Activated B cell treated with CpG ODN at 0.5 μM for 24 hours (primary cell): Measurements from ENCODE around the gene VAV2. TPM values are rescaled to one million over a fixed set of nuclear protein-coding genes. Genes with fewer than 3 reads are reported as not detected.

Experiments
- ATAC-seq: fragments of 200-7000 bp; cut with Tn5 transposase; one replicate; pipeline ENCODE4 v1.10.0; 2021; ENCODE audit warnings: low read depth, mild to moderate bottlenecking, moderate library complexity
- CTCF ChIA-PET: fragments of 350-600 bp; sonication (Branson Sonifier 250); formaldehyde crosslinking; loops from one replicate; lab custom pipeline; 2021; ENCODE audit warnings: antibody characterized with exemption; lab: Charles Lee
- POLR2A ChIA-PET: fragments of 350-600 bp; sonication (Branson Sonifier 250); formaldehyde crosslinking; loops from one replicate; lab custom pipeline; 2021; ENCODE audit warnings: antibody characterized with exemption; lab: Charles Lee
- DNase-seq: peaks from one replicate; pipeline ENCODE4 v3.0.0; 2022
- H3K27ac Mint-ChIP-seq: one replicate; pipeline ENCODE4 v1.8.0; 2020; ENCODE audit warnings: mixed read lengths
- H3K27me3 Mint-ChIP-seq: one replicate; pipeline ENCODE4 v1.8.0; 2021; ENCODE audit warnings: mixed read lengths
- H3K36me3 Mint-ChIP-seq: one replicate; pipeline ENCODE4 v1.8.0; 2021; ENCODE audit warnings: low read depth, mixed read lengths
- H3K4me1 Mint-ChIP-seq: one replicate; pipeline ENCODE4 v1.8.0; 2021; ENCODE audit warnings: mixed read lengths
- H3K4me3 Mint-ChIP-seq: one replicate; pipeline ENCODE4 v1.8.0; 2020; ENCODE audit warnings: mild to moderate bottlenecking, mixed read lengths
- H3K9me3 Mint-ChIP-seq: one replicate; pipeline ENCODE4 v1.8.0; 2020; ENCODE audit warnings: mixed read lengths
- intact Hi-C: fragments of 100-400 bp; cut with micrococcal nuclease; formaldehyde crosslinking; loops from one replicate; pipeline ENCODE4 v1.15.1; 2024
- total RNA-seq: library from RNA; stranded (reverse); gene quantifications from 2 replicates; pipeline ENCODE4 v1.2.3, GENCODE V29; 2022
- TF ChIP-seq, protein P1 (sequence below): fragments of 200-600 bp; IDR thresholded peaks from one replicate; pipeline ENCODE4 v1.8.0; 2022; ENCODE audit warnings: antibody characterized with exemption, mild to moderate bottlenecking

Gene VAV2
- total RNA-seq, 1 donor from 2014 or later, result 99.6 TPM

DNA sequence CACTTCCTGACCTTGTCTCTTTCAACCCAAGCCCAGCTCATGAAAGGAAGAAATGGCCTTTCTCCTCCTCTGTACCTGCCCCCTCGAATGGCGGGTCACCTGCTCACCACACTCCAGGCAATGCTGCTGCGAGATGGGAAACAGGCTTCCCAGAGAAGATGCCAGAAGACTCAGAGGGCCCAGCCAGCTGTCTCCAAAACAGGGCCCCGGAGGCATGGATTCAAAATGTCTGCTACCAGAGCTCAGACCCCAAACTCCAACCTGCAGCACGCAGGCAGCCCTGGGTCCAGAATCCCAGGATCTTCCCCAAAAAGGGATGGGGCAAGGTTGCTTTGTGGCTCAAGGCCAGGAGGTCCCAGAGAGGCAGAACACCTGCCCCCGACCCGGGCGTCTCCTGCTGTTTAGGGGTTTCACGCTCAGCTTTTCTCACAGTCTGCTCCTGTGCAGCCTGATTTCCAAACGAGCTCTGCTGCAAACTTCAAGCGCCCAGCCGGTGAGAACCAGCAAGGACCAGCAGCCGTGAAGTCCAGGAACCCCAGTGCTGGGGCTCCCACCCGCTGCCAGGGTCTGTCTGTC lies 42.5 kb downstream of the VAV2 start:
- peaks cover 13% of the 10 kb centered on the region for H3K36me3 Mint-ChIP-seq
- no peak overlapping the region for H3K4me3 Mint-ChIP-seq
- peaks cover 75% of the 10 kb centered on the region for H3K4me1 Mint-ChIP-seq
- no peak for ATAC-seq
- TF ChIP-seq, protein P1, sequence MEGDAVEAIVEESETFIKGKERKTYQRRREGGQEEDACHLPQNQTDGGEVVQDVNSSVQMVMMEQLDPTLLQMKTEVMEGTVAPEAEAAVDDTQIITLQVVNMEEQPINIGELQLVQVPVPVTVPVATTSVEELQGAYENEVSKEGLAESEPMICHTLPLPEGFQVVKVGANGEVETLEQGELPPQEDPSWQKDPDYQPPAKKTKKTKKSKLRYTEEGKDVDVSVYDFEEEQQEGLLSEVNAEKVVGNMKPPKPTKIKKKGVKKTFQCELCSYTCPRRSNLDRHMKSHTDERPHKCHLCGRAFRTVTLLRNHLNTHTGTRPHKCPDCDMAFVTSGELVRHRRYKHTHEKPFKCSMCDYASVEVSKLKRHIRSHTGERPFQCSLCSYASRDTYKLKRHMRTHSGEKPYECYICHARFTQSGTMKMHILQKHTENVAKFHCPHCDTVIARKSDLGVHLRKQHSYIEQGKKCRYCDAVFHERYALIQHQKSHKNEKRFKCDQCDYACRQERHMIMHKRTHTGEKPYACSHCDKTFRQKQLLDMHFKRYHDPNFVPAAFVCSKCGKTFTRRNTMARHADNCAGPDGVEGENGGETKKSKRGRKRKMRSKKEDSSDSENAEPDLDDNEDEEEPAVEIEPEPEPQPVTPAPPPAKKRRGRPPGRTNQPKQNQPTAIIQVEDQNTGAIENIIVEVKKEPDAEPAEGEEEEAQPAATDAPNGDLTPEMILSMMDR, result no peak
- no peak for DNase-seq
- H3K9me3 Mint-ChIP-seq, result no peaks in the 10 kb centered on the region
- no peak overlapping the region for H3K27ac Mint-ChIP-seq
- no peaks in the 10 kb centered on the region for H3K27me3 Mint-ChIP-seq
- ChIA-PET CTCF (interaction anchor here (1.2 kb wide), 1 partner anchor 44 kb away, joined by 5 read pairs; no protein-coding TSS in a partner anchor), POLR2A (interaction anchor here (0.6 kb wide), 1 partner anchor 47 kb away, joined by 14 read pairs; no protein-coding TSS in a partner anchor)
- intact Hi-C loops, result loop anchor here (10.0 kb wide), 1 partner anchor 115 kb away; the partner anchor contains the start of gene BRD3

DNA sequence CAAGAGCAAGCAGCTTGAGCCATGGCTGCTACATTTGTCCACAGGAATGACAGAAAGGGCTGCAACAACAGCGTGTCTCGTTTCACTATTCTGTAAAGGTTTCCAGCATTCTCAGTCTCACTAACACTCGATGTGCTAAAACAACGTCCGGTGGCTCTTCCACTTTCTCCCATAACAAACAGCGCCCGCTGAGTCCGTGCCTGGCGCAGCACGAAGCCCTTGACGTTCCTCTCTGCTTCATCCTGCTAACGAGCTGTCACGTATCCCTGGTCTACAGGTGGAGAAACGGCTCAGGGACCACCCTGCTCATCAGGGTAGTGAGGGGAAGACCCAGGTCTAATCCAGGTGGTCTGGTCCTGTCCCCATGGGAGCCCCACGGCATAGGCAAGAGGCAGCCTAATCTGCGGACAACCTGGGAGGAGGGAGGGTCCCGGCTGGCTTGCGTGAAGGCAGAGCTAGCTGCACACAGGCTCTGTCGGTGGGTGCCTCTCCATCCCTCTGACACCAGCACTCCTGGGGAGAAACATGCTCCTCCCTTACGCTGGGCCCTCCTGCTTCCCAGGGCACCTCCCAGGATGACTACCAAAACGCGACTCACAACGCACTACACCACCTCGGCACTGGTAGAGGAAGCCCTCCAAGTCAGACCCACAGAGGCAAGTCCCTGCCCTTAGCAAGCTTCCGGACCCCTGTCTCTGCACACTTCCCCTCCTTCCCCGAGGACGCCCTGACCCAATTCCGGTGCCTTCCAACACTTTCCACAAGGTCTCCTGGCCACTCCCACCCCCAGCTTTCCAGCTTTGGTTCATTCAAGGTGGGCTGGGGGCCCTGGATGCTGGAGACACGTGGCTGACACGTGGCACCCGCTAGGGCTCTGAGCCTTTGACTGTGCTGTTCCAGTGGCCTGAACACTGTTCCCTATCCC lies 43.3 kb downstream of the VAV2 start:
- ATAC-seq, result no peak
- H3K27me3 Mint-ChIP-seq, result no peaks in the 10 kb centered on the region
- H3K36me3 Mint-ChIP-seq, result peaks cover 15% of the 10 kb centered on the region
- no peaks in the 10 kb centered on the region for H3K9me3 Mint-ChIP-seq
- ChIA-PET POLR2A (interaction anchor here (0.6 to 5.7 kb wide), 5 partner anchors 7 to 47 kb away, joined by 4 to 97 read pairs (median 14); no protein-coding TSS in a partner anchor), CTCF (interaction anchor here (1.2 kb wide), 2 partner anchors 45 kb away, joined by 5 to 6 read pairs; no protein-coding TSS in a partner anchor)
- DNase-seq, result no peak
- peak overlapping the region; percentile 61 for H3K27ac Mint-ChIP-seq
- H3K4me3 Mint-ChIP-seq, result peak overlapping the region; percentile 32
- H3K4me1 Mint-ChIP-seq, result peaks cover 75% of the 10 kb centered on the region
- TF ChIP-seq, protein P1, result no peak
- intact Hi-C loops, result no loop called here

DNA sequence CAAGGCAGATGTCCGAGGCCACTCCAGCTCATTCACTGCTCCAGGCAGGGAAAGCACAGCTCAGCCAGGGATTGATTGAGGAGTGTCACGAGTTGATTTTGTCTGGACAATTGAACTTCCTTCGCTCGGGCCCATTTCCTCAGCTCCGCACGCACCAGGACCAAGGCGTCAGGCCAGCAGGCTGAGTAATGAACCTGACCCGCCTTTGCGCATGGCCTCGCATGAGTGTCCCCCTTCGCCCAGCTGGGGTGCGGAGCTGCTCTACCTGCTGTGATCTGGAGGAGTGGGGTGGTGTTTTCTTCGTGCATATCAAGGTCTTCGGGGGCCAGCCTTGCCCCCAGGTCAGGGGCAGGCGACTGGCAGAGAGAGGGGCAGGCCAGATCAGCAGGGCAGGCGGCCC lies 44.0 kb downstream of the VAV2 start:
- H3K27me3 Mint-ChIP-seq, result no peaks in the 10 kb centered on the region
- H3K9me3 Mint-ChIP-seq, result no peaks in the 10 kb centered on the region
- peaks cover 15% of the 10 kb centered on the region for H3K36me3 Mint-ChIP-seq
- intact Hi-C loops, result no loop called here
- ChIA-PET CTCF (interaction anchor here (0.9 to 1.2 kb wide), 2 partner anchors 8 to 46 kb away, joined by 3 to 6 read pairs; no protein-coding TSS in a partner anchor), POLR2A (interaction anchor here (0.6 to 5.7 kb wide), 4 partner anchors 8 to 40 kb away, joined by 3 to 97 read pairs (median 14); no protein-coding TSS in a partner anchor)
- TF ChIP-seq, protein P1, result no peak
- peaks cover 75% of the 10 kb centered on the region for H3K4me1 Mint-ChIP-seq
- ATAC-seq (no peak), DNase-seq (no peak)
- peak overlapping the region; percentile 32 for H3K4me3 Mint-ChIP-seq
- H3K27ac Mint-ChIP-seq, result peak overlapping the region; percentile 61

DNA sequence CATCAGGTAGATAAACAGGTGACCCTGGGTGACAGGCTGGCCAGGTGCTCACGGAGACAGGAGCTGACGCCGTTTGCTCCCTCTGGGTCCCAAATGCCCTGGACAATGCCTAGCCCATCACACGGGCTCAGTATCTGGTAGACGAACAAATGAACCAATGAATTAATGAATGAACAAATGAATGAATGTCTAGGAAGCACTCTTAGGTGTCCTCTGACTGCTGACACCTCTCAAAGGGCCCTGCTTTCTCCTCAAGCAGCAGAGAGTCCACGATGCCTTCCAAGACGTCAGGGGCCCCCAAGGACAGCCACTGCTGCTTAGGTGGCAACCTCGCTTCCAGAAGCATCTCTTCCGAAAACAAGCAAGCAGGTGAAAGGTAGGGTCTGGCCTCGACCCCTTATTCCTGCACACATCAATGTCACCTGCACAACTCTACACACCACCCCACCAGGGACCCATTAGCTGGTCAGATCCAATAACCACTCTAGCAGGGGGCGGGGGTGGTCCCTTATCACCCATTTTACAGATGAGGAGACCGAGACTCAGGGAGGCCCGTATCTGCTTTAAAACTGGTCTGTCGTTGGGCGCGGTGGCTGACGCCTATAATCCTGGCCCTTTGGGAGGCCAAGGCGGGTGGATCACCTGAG lies 45.2 kb downstream of the VAV2 start:
- DNase-seq, result no peak
- ATAC-seq, result no peak
- H3K9me3 Mint-ChIP-seq, result no peaks in the 10 kb centered on the region
- POLR2A ChIA-PET, result interaction anchor here (0.9 to 5.7 kb wide), 11 partner anchors 9 to 297 kb away, joined by 3 to 97 read pairs (median 6); partner anchors contain the start of gene VAV2
- peaks cover 77% of the 10 kb centered on the region for H3K4me1 Mint-ChIP-seq
- TF ChIP-seq, protein P1, result no peak
- H3K27me3 Mint-ChIP-seq, result no peaks in the 10 kb centered on the region
- H3K27ac Mint-ChIP-seq, result peak overlapping the region; percentile 94
- intact Hi-C loops, result loop anchor here (1.0 to 2.0 kb wide), 2 partner anchors 7 to 160 kb away; no protein-coding TSS in a partner anchor
- peak overlapping the region; percentile 82 for H3K4me3 Mint-ChIP-seq
- CTCF ChIA-PET, result interaction anchor here (1.2 to 2.0 kb wide), 3 partner anchors 9 to 47 kb away, joined by 6 to 17 read pairs (median 13); no protein-coding TSS in a partner anchor
- H3K36me3 Mint-ChIP-seq, result peaks cover 13% of the 10 kb centered on the region
